Thyroid gland (tissue), 4 donors: Measurements from ENCODE around the gene CUL3.

Experiments
- POLR2A ChIP-seq, 2 donors: fragments of 450-650 bp; IDR thresholded peaks; one replicate each; pipeline ENCODE4 v1.6.1; 2017; ENCODE audit warnings: antibody characterized with exemption in 2 of 2, mild to moderate bottlenecking in 2 of 2, moderate library complexity in 1 of 2
- TF ChIP-seq, protein P1 (sequence below), 6 experiments: fragments of 200-600 bp in 3 of 6; fragments of 450-650 bp in 3 of 6; sonication (generic) in 3 of 6; IDR thresholded peaks; one replicate each; pipeline ENCODE4 v1.5.1; 2016 to 2019; ENCODE audit warnings: antibody characterized with exemption in 6 of 6, mild to moderate bottlenecking in 2 of 6, inconsistent platforms in 1 of 6, moderate library complexity in 1 of 6

DNA sequence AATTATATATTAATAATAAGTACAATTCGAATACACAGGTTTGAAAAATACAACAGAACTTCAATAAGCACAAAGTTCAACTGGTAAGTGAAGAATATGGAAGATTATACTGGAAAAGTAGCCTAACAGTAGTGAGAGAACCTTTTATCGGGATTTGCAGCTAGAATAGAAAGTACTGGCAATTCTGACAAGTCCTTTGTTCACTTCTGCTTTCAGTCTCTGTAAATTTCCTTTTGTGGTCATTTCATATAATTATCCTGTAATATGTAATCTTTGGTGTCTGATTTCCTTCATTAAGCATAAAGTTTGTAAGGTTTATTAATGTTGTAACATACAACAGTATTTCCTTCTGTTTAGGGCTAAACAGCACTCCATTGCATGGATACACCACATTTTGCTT is 67.2 kb downstream of the CUL3 start:
- TF ChIP-seq, protein P1, sequence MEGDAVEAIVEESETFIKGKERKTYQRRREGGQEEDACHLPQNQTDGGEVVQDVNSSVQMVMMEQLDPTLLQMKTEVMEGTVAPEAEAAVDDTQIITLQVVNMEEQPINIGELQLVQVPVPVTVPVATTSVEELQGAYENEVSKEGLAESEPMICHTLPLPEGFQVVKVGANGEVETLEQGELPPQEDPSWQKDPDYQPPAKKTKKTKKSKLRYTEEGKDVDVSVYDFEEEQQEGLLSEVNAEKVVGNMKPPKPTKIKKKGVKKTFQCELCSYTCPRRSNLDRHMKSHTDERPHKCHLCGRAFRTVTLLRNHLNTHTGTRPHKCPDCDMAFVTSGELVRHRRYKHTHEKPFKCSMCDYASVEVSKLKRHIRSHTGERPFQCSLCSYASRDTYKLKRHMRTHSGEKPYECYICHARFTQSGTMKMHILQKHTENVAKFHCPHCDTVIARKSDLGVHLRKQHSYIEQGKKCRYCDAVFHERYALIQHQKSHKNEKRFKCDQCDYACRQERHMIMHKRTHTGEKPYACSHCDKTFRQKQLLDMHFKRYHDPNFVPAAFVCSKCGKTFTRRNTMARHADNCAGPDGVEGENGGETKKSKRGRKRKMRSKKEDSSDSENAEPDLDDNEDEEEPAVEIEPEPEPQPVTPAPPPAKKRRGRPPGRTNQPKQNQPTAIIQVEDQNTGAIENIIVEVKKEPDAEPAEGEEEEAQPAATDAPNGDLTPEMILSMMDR (IDR thresholded peaks at IDR 0.05), result no peak
- TF ChIP-seq POLR2A (IDR thresholded peaks at IDR 0.05), result no peak
